Effector memory CD4-positive, alpha-beta T cell (primary cell): Measurements from ENCODE around the gene RASSF8.

Experiments
- DNase-seq, 3 donors: peaks; one replicate each; pipeline ENCODE4 v3.0.0-alpha.2; 2020
- H3K27ac ChIP-seq: 2 replicates; pipeline ENCODE4 v1.7.0; 2013; ENCODE audit warnings: mild to moderate bottlenecking, low read length, moderate library complexity; ENCODE audit not compliant: insufficient read depth, poor library complexity, severe bottlenecking
- H3K27me3 ChIP-seq: replicated peaks from 2 replicates; pipeline ENCODE4 v1.7.0; 2013; ENCODE audit warnings: mild to moderate bottlenecking, low read length; ENCODE audit not compliant: insufficient read depth, control insufficient read depth, poor library complexity, severe bottlenecking
- H3K36me3 ChIP-seq: 2 replicates; pipeline ENCODE4 v1.7.0; 2013; ENCODE audit warnings: mild to moderate bottlenecking, low read length, moderate library complexity; ENCODE audit not compliant: control insufficient read depth, insufficient read depth
- H3K4me1 ChIP-seq: 2 replicates; pipeline ENCODE4 v1.7.0; 2013; ENCODE audit warnings: low read length, mild to moderate bottlenecking; ENCODE audit not compliant: control insufficient read depth, insufficient read depth, poor library complexity, severe bottlenecking
- H3K4me3 ChIP-seq: 2 replicates; pipeline ENCODE4 v1.7.0; 2013; ENCODE audit warnings: low read length, low read depth, mild to moderate bottlenecking; ENCODE audit not compliant: insufficient read depth, poor library complexity, severe bottlenecking
- H3K9me3 ChIP-seq: 2 replicates; pipeline ENCODE4 v1.7.0; 2013; ENCODE audit warnings: mild to moderate bottlenecking, low read length, moderate library complexity; ENCODE audit not compliant: control insufficient read depth

The RASSF8 gene

GRCh38 chr12:25976289-25976688 is 17.8 kb downstream of the RASSF8 start:
- Histone ChIP-seq H3K27me3 (no peaks in the 10 kb centered on the region), H3K4me1 (no peaks in the 10 kb centered on the region), H3K27ac (no peak overlapping the region), H3K36me3 (no peaks in the 10 kb centered on the region), H3K9me3 (no peaks in the 10 kb centered on the region), H3K4me3 (no peak overlapping the region)
- no peak for DNase-seq

GRCh38 chr12:25977047-25977446 is 18.6 kb downstream of the RASSF8 start:
- Histone ChIP-seq H3K36me3 (no peaks in the 10 kb centered on the region), H3K4me1 (no peaks in the 10 kb centered on the region), H3K27me3 (no peaks in the 10 kb centered on the region), H3K9me3 (no peaks in the 10 kb centered on the region), H3K4me3 (no peak overlapping the region), H3K27ac (no peak overlapping the region)
- DNase-seq: no peak

GRCh38 chr12:25979059-25979458 is 20.6 kb downstream of the RASSF8 start:
- H3K4me3 ChIP-seq: no peak overlapping the region
- H3K36me3 ChIP-seq: no peaks in the 10 kb centered on the region
- DNase-seq: no peak
- no peak overlapping the region for H3K27ac ChIP-seq
- no peaks in the 10 kb centered on the region for H3K4me1 ChIP-seq
- no peaks in the 10 kb centered on the region for H3K9me3 ChIP-seq
- H3K27me3 ChIP-seq: no peaks in the 10 kb centered on the region

DNA sequence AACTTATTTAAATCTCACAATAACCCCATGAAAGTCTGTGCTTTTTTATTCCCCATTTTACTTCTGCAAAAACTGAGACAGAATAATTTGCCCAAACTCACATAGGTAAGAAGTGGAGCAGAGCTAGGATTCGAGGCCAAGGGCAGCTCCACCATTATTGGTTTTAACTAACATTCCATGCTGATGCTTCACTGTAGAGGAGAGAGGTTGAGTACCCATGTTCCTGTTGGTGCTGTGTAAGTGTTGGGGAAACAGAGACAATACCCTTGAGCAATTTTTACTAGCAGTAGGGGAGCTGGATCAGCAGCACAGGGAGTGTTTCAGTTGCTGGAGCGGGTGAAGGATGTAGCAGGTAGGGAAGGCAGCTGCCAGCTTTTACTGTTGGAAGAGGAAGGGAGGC is 21.1 kb downstream of the RASSF8 start:
- DNase-seq: no peak
- Histone ChIP-seq H3K36me3 (no peaks in the 10 kb centered on the region), H3K9me3 (no peaks in the 10 kb centered on the region), H3K4me1 (no peaks in the 10 kb centered on the region), H3K27me3 (no peaks in the 10 kb centered on the region), H3K27ac (no peak overlapping the region), H3K4me3 (no peak overlapping the region)

DNA sequence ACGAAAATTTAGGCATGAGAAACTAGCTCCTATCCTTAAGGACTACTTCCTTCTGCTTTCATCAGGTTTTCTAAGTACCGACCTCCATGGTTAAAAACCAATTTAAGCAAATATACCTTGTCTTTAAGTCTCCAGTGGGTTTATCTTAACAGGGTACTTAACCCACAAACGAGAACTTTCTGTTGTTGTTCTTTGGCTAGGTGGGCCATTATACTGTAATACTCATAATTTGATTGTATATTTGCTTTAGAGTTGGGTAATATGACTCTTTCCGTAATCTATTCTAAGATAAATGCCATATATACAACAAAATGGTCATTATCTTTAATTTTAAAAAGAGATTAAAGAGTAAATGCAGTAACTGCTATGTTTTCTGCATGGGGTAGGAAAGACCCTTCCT is 21.6 kb downstream of the RASSF8 start:
- Histone ChIP-seq H3K4me3 (no peak overlapping the region), H3K9me3 (no peaks in the 10 kb centered on the region), H3K36me3 (no peaks in the 10 kb centered on the region), H3K27me3 (no peaks in the 10 kb centered on the region), H3K27ac (no peak overlapping the region), H3K4me1 (no peaks in the 10 kb centered on the region)
- no peak for DNase-seq

DNA sequence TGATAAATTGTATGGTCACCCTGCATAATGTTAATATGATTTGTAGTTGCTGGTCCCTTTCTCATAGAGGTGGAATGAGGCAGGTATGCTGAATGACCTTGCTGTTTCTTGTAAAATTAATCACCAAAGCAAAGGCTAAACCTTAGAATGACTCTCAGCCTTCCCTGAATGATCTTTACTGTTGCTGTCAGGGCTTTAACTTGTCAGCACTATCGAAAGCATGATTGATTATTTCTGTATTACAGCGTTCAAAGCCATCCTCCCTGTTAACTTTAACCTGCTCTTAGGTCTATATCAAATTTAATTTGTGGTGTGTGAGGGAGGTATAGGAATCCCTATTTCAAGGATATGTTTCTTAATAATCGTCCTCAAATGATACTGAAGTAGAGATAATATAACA is 23.1 kb downstream of the RASSF8 start:
- Histone ChIP-seq H3K27ac (no peak overlapping the region), H3K9me3 (no peaks in the 10 kb centered on the region), H3K36me3 (no peaks in the 10 kb centered on the region), H3K4me1 (no peaks in the 10 kb centered on the region), H3K27me3 (no peaks in the 10 kb centered on the region), H3K4me3 (no peak overlapping the region)
- DNase-seq: no peak

DNA sequence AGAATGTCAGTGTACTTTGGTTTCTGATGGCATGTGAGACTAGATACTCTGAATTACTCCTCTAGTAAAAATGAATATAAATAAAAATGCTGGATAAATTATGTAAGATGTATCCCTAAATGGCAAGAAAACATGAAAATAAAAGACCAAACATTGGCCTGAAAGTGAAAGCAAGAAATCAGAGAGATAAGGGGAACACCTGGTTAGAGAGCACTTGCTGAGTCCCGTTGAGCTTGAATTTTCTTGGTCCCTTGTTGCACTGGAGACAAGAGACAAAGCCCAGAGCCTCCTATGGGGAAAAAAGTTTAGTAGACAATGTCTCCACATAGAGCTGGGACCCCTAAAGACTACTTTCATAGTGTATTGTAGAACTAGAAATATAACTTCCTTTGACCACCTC is 23.9 kb downstream of the RASSF8 start:
- no peaks in the 10 kb centered on the region for H3K27me3 ChIP-seq
- no peak overlapping the region for H3K27ac ChIP-seq
- H3K9me3 ChIP-seq: no peaks in the 10 kb centered on the region
- no peaks in the 10 kb centered on the region for H3K4me1 ChIP-seq
- H3K36me3 ChIP-seq: no peaks in the 10 kb centered on the region
- DNase-seq: no peak
- no peak overlapping the region for H3K4me3 ChIP-seq

DNA sequence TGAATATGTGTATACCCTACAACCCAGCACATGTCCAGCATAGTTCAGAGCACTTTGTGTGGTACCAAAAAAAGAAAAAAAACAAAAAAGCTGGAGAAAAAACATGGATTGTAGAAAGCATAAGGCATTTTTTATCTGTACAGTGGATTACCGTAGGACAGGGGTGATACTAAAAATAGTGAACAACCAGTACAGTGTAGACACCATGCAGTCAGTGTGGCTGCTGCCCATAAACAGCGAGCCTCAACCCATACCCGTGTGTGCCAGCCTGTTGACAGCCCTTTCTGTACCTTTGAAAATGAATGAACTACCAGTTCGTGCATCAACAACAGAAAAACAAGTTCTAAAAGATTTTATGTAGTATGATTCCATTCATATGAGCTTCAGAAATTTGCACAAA is 25.1 kb downstream of the RASSF8 start:
- H3K27ac ChIP-seq: no peak overlapping the region
- no peaks in the 10 kb centered on the region for H3K9me3 ChIP-seq
- DNase-seq: no peak
- H3K4me3 ChIP-seq: no peak overlapping the region
- H3K27me3 ChIP-seq: no peaks in the 10 kb centered on the region
- H3K4me1 ChIP-seq: no peaks in the 10 kb centered on the region
- no peaks in the 10 kb centered on the region for H3K36me3 ChIP-seq

- DNase-seq: no peak
- H3K27me3 ChIP-seq: no peaks in the 10 kb centered on the region
- H3K9me3 ChIP-seq: no peaks in the 10 kb centered on the region
- no peak overlapping the region for H3K27ac ChIP-seq
- H3K4me3 ChIP-seq: no peak overlapping the region
- no peaks in the 10 kb centered on the region for H3K4me1 ChIP-seq
- no peaks in the 10 kb centered on the region for H3K36me3 ChIP-seq
These were observed 26.3 kb downstream of the RASSF8 start for GRCh38 chr12:25984759-25985158.

DNA sequence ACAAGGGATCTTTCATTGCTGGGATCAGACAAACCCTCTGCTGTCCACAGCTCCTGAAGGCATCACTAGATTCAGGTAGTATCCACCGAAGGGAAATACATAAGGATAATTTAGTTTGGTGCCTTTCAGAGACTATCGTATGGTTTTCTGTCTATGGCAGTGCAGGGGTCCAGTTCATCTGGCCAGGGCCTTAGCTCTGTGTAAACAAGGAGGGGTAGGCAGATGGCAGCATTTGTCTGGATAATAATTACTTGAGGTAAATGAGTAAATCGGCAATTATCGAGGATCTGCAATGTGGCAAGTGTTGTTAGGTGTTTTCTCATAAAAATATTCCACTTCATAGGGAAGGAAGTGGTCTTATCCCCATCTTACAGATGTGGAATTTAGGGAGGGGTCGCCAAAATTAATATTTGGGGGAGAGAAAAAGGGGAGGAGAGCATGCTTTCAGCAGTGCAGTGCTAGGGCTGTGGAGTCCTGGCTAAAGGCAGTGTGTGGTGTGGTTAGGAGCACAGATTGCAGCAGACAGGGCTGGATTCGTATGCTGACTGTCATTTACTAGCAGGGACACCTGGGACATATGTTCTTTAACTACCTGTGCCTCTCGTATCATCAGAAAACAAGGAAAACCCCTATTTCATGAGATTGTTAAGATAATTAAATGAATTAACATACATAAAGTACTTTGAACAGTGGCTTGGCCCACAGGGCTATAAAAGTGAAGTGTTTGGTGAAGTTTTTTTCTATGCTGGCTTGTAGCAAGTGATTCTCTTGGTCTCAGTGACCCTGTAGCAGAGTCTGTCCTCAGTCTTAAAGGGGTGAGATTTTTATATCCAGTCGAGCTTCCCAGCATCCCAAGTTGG is 27.1 kb downstream of the RASSF8 start:
- Histone ChIP-seq H3K36me3 (no peaks in the 10 kb centered on the region), H3K27me3 (no peaks in the 10 kb centered on the region), H3K4me1 (no peaks in the 10 kb centered on the region), H3K27ac (no peak overlapping the region), H3K9me3 (no peaks in the 10 kb centered on the region), H3K4me3 (no peak overlapping the region)
- no peak for DNase-seq
